Neural progenitor cell (in vitro differentiated cells): ENCODE measurements around the gene DGKD.

Experiments
- EZH2 ChIP-seq: fragments of 200-600 bp; sonication (generic); IDR thresholded peaks from 2 replicates; pipeline ENCODE4 v1.6.1; 2017; ENCODE audit warnings: antibody characterized with exemption, mild to moderate bottlenecking, moderate library complexity
- EZH2phosphoT487 ChIP-seq: fragments of 200-600 bp; sonication (generic); IDR thresholded peaks from 2 replicates; pipeline ENCODE4 v1.6.1; 2017; ENCODE audit warnings: antibody characterized with exemption
- TF ChIP-seq, protein P1 (sequence below): fragments of 200-600 bp; sonication (generic); IDR thresholded peaks from 2 replicates; pipeline ENCODE4 v1.5.1; 2017; ENCODE audit warnings: antibody characterized with exemption, mild to moderate bottlenecking

DNA sequence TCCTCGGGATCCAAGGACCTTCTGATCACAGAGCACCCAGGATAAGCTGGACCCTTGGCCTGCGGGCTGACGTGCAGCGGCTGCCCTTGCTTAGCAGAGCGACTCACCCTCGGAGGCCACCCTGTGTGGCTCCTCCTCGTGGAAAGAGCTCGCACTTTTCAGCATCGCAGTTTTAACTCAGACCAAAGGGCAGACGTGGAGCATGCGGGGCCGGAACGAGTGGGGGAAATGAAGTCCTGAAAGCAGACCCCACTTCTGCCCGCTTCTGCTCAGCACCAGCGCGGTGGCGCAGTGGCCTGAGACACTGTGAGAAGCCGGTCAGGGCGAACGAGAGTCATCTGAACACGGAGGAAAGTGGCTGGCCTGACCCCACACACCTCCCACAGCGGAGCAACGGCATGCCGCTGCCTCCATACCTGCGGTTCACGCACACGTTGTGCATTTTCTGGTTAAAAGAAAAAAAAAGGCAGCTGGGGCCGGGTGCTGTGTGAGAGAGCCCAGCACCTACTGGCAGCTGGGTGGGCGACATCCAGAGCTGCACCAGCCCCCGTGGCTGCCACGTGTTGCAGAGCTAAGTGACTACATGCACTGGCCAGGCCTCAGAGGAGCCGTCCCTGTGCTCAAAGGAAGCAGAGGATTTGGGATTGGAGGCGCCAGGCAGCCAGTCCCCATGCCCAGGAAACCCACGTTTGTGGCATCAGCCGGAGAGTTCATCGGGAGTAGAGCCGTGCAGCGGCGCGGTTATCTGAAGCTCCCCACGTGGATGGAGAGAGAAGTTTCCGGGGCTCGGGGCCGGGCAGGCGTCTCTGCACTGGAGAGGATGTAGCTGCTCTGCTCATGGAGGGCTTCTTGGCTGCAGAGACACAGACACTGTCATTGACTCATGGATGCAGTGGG is 122.6 kb downstream of the DGKD start:
- TF ChIP-seq, protein P1, sequence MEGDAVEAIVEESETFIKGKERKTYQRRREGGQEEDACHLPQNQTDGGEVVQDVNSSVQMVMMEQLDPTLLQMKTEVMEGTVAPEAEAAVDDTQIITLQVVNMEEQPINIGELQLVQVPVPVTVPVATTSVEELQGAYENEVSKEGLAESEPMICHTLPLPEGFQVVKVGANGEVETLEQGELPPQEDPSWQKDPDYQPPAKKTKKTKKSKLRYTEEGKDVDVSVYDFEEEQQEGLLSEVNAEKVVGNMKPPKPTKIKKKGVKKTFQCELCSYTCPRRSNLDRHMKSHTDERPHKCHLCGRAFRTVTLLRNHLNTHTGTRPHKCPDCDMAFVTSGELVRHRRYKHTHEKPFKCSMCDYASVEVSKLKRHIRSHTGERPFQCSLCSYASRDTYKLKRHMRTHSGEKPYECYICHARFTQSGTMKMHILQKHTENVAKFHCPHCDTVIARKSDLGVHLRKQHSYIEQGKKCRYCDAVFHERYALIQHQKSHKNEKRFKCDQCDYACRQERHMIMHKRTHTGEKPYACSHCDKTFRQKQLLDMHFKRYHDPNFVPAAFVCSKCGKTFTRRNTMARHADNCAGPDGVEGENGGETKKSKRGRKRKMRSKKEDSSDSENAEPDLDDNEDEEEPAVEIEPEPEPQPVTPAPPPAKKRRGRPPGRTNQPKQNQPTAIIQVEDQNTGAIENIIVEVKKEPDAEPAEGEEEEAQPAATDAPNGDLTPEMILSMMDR, result no peak
- TF ChIP-seq EZH2, result no peak
- TF ChIP-seq EZH2phosphoT487, result no peak
